HS-27A (cell line): ENCODE results near the gene TP53I3.
A peak's percentile ranks its signal among the peaks of the same experiment; 100 is the strongest.
"Not testable (repeated sequence)": the region's sequence is repeated elsewhere in the genome, so short reads cannot be mapped to it uniquely, and the experiment has no call there.

ENCODE experiments used
- DNase-seq: peaks from one replicate; pipeline ENCODE4 v3.0.0-alpha.2; 2012; ENCODE audit warnings: low read depth, missing footprints

The TP53I3 gene

DNA sequence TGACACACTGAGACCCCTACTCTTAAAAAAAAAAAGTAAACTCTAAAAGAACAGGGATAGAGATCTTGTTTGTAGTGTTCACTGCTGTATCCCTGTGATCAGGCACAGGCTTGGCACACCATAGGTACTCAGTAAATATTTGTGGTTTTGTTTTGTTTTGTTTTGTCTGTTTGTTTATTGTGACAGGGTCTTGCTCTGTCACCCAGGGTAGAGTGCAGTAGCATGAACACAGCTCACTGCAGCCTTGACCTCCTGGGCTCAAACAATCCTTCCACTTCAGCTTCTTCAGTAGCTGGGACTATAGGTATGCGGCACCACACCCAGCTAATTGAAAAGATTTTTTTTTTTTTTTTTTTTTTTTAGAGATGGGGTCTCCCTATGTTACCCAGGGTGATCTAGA lies 31.7 kb downstream of the TP53I3 start:
- DNase-seq, result no peak

DNA sequence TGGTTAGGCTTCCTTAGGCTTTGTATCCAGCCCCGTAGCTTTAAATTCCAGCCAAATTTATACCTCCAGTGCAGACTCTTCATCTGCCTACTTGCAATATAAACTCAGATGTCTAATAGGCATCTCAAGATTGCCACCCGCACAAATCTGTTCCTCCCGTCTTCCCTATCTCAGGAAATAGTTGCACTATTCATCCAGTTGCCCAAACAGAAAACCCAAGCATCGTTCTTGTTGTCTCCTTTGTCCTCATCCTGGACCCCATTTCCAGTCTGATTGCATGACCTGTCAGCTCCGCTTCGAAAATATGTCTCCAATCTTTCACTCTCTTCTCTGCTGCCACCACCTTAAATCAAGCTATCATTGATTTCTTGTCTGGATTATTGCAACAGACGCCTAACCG lies 32.8 kb downstream of the TP53I3 start:
- no peak for DNase-seq

DNA sequence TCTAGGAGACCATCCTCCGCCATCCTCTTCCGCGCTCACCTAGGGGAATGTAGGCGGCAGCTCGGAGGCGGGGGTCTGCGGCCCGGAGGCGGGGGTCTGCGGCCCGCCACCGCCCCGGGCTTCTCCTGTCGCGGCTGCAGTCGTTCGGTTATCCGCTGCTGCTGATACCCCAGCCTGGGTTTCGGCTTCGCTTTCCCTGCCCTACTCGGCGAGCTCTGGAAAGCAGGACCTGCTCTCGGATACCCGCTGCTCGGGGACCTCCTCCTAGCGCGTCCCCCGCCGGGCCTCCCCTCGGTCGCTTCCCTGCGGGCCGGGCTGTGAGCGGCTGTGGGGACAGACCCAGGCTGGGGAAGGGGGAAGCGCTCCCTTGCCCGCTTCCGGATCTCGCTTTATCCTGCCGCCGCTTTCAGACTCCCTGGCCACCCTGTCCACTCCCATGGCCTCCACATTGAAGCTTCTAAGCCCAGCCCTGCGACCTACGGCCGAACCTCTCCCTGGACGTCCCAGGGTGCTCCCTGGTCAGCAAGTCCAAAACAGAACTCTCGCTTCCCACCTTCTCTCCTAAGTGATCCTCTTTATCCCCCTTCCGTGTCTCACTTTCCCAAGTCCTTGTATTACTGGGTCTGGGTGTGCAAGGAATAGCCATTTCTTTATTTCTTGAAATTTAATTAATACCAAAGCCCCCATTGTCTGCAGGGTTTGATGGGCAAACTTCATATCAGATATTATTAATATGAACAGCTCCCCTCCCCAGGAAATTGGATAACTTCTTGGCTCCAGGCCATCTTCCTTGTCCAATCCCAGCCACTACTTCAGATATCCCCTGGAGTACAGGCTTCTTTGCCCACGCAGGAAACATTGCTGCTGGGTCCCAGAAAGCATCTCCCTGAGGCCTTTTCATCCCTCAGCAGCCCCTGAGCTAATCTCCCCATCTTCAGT lies 34.3 kb downstream of the TP53I3 start:
- no peak for DNase-seq

DNA sequence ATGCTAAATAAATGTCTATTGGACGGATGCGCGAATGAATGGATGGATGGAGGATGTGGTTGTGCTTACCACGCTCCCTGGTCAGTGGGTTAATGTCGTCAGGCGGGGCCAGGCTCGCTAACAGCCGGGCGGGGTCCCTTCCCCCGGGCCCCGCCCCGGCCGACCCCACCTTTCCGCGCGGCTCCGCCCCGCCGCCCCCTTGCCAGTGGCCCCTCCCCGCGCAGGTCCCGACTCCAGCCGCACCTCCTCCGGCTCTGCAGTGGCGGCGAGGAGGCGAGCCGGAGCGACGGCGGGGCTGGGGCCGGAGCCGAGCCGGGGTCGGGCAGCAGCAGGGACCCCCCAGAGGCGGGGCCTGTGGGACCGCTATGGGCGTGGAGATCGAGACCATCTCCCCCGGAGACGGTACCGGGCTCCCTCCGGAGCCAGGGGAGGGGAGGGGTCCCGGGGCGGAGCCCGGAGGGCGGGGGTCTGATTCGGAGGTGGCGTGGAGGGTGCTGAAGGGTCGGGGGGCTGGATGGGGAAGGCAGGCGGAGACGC lies 35.1 kb downstream of the TP53I3 start, which contains the start of gene FKBP1B:
Gene FKBP1B, plus strand, starts transcription at position 257 of the 537 bp plus-strand sequence. Its CDS starts 109 bp downstream, at position 366.
- no peak for DNase-seq

DNA sequence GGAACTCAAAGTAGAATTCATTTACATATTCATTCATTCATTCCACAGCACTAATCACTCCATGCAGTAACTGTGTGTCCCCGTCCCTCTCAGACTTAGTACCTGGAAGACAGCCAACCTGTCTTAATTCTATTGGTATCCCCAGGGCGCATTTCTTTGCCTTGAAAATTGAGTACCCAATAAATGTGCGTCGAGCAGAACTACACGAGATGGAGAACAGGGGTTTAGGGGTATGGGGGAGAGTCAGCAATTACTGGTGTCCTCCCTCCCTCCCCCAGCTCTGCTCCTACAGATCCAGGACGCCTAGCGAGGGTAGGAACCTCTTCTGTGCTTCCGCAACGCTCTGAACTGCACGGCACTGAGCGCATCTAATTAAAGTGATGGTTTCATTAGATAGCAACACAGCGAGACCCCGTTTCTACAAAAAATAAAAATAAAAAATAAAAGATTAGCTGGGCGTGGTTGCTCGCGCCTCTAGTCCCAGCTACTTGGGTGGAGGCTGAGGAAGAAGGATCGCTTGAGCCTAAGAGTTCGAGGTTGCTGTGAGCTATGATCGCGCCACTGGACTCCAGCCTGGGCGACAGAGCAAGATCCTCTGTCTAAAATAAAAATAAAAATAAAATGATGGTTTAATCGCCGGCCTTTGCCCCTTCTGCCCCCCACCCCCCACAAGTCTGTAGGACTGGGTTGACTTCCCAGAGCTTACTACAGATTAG lies 35.7 kb downstream of the TP53I3 start:
- no peak for DNase-seq

DNA sequence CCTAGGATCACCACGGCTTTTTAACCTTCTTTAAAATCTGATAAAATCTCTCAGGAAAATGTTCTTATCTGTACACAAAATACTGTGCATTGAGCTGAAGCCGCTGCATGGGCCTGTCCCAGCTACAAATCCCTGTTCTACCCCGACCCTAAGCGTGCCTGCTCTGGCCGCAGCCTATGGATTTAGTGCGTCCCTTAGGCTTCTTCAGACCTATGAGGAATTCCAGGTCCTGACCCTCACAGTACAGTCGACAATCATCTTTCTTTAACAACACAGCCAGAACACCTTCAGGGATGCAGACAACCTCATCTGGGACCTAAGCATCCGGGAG lies 37.0 kb downstream of the TP53I3 start:
- DNase-seq, result no peak

DNA sequence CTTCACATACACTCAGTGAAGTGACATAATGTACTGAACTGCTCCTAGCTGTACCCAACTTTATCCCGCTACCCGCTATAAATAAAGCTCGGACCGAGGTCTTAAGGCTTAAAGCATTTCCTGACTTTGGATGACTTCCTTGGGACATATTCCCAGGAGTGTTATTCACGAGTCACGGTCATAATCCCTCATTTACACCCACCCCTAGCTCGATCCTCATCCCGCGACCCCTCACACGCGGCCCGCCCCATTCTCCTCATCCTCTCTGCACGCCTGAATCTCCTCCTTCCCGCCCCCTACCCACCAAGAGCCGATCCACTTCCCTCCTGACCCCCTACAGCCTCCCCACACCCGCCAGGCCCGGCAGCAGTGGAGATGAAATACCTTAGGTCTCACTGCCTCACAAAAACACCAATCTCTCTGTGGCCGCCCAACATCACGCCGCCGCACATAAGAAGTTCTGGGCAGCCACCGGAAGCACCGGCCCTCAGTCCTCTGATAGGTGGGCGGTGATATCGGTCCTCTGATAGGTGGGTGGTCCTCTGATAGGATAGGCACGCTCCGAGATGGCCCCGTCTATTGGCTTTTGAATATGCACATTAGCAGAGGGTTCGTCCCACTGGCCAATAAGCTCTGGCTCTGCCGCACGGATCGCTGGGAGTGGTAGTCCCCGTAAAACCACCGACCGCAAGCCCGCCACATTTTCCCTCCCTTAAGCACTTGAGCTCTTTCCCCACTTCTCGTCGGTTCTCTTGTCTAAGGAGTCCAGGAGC lies 37.5 kb downstream of the TP53I3 start, which contains the start of gene WDCP:
Gene WDCP, minus strand, starts transcription at position 462 of the 773 bp plus-strand sequence. CDS start 7,897 bp downstream, outside the sequence.
- DNase-seq, result peak; percentile 93

DNA sequence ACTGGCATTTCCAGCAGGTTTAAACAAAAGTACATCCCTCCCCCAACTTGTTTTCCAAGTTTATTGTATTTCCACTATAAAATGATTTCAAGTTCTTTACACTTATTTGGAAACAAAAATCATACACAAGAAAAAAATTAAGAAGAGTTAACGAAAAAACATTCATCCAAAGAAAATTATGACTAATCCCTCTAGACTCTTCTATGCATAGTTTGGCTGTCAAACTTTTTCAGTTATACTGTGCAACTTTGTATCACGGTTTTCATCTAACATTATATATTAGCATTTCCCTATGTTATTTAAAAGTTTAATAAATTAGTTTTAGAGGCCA lies 38.1 kb downstream of the TP53I3 start:
- no peak for DNase-seq

DNA sequence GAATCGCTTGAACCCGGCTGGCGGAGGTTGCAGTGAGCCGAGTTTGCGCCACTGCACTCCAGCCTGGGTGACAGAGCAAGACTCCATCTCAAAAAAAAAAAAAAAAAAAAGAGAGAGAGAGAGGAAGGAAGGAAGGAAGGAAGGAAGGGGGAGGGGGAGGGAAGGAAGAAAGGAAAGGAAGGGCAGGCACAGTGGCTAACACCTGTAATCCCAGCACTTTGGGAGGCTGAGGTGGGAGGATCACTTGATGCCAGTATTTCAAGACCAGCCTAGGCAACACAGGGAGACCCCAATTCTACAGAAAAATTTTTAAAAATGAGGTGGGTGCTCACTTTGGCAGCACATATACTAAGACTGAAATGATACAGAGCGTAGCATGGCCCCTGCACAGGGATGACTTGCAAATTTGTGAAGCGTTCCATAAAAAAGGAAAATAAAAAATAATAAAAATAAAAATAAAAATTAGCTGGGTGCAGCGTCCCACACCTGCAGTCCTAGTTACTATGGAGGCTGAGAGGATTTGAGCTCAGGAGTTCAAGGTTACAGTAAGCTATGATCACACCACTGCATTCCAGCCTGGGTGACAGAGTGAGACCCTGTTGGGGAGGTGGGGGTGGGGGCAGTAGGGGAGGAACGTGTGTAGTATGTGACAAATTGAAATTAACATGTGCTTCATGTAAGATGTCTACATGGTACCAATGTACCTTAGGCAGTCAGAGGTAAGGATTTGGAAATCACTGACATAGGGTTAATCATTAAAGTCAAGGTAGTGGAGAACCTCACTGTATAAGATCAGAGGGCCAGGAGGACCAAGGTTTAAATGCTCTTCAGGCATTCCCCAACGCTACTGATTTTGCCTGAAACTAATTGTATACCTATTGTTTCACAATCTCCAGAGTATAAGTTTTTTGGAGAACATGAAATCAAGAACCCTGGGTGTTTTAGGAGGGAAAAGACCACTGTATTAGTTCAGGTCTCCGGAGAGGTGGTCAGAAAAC lies 38.8 kb downstream of the TP53I3 start:
- no peak for DNase-seq

DNA sequence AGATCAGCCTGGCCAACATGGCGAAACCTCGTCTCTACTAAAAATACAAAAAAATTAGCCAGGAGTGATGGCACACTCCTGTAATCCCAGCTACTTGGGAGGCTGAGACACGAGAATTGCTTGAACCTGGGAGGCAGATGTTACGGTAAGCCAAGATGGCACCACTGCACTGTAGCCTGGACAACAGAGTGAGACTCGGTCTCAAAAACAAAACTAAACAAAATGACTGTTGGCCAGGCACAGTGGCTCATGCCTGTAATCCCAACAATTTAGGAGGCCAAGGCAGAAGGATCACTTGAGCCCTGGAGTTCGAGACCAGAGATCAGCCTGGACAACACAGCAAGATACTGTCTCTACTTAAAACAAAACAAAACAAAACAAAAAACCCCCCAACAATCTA lies 41.5 kb downstream of the TP53I3 start:
- DNase-seq, result not testable (repeated sequence)

DNA sequence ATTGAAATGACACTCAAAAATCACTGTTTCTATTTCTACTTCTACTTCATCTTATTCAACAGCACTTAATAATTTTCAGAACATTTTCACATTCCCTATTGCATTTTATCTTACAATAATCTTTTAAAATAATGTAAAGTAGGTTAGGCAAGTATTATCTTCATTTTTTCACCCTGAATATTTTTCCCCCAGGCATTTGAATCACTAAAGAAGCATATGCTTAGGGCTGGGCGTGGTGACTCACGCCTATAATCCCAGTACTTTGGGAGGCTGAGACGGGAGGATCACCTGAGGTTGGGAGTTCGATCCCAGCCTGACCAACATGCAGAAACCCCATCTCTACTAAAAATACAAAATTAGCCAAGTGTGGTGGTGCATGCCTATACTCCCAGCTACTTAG lies 44.1 kb downstream of the TP53I3 start:
- no peak for DNase-seq

DNA sequence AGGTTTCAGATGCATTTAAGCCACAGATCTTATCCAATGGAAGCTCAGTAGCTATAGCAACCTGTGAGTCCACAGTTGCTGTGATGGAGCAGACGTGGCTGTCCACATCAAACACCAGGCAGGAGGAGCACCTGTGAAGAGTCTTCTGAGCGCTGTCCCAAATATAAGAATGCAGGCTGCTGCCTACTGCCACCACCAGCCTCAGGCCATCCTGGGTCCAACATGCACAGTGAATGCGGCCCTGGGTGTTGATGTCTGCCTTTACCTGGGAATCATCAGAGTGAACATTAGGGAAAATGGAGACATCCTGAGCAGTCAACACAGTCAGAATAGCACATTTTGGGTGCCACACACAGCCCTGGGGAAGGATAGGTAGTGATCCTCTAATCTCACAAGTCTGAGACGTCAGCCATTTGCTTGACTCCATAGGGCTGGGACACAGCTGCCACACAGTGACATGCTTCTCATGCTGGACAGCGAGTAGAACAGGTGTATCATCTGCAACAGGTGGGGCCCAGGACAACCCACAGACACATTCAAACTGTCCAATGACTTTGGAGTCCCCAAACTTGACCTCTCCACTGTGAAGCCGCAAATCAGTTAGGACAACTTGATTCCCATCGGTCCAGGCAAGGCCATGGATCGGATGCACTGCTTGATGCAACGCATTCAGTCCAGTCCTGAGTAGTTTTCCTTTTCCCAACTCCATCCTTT lies 45.7 kb downstream of the TP53I3 start:
- DNase-seq, result no peak
